GM23248 (cell line): ENCODE data around the gene RELT. TPM values are rescaled to one million over a fixed set of nuclear protein-coding genes. Genes with fewer than 3 reads are reported as not detected.
"Not testable (repeated sequence)": the region's sequence is repeated elsewhere in the genome, so short reads cannot be mapped to it uniquely, and the experiment has no call there.

Source experiments
- DNase-seq: peaks from one replicate; pipeline ENCODE4 v3.0.0-alpha.2; 2015
- H2AFZ ChIP-seq: fragments of 200-600 bp; sonication (generic); 2 replicates; pipeline ENCODE4 v1.6.1; 2016; ENCODE audit warnings: antibody characterized with exemption
- H3F3A ChIP-seq: fragments of 200-600 bp; sonication (generic); 2 replicates; pipeline ENCODE4 v1.6.1; 2016; ENCODE audit warnings: mild to moderate bottlenecking, antibody characterized with exemption, mixed run types; ENCODE audit not compliant: insufficient read depth
- H3K27ac ChIP-seq: fragments of 200-600 bp; sonication (generic); 2 replicates; pipeline ENCODE4 v1.5.1; 2016; ENCODE audit warnings: mild to moderate bottlenecking
- H3K27me3 ChIP-seq: fragments of 200-600 bp; sonication (generic); replicated peaks from 2 replicates; pipeline ENCODE4 v1.6.1; 2016; ENCODE audit warnings: mild to moderate bottlenecking; ENCODE audit not compliant: insufficient read depth
- H3K36me3 ChIP-seq: fragments of 200-600 bp; sonication (generic); 2 replicates; pipeline ENCODE4 v1.6.1; 2016; ENCODE audit warnings: low read depth, mild to moderate bottlenecking
- H3K4me1 ChIP-seq: fragments of 200-600 bp; sonication (generic); 2 replicates; pipeline ENCODE4 v1.6.1; 2016; ENCODE audit warnings: mild to moderate bottlenecking; ENCODE audit not compliant: insufficient read depth
- H3K4me2 ChIP-seq: fragments of 200-600 bp; sonication (generic); one replicate; pipeline ENCODE4 v1.6.1; 2016; ENCODE audit warnings: mild to moderate bottlenecking; ENCODE audit not compliant: unreplicated experiment
- H3K4me3 ChIP-seq: fragments of 200-600 bp; sonication (generic); 2 replicates; pipeline ENCODE4 v1.5.1; 2016; ENCODE audit warnings: mild to moderate bottlenecking
- H3K79me2 ChIP-seq: fragments of 200-600 bp; sonication (generic); 2 replicates; pipeline ENCODE4 v1.6.1; 2016; ENCODE audit warnings: mild to moderate bottlenecking; ENCODE audit not compliant: insufficient read depth
- H3K9ac ChIP-seq: fragments of 200-600 bp; sonication (generic); 2 replicates; pipeline ENCODE4 v1.6.1; 2016; ENCODE audit warnings: mild to moderate bottlenecking
- H3K9me2 ChIP-seq: fragments of 200-600 bp; sonication (generic); 2 replicates; pipeline ENCODE4 v1.6.1; 2016; ENCODE audit warnings: mixed run types, mild to moderate bottlenecking, moderate library complexity; ENCODE audit not compliant: insufficient read depth
- H3K9me3 ChIP-seq: fragments of 200-600 bp; sonication (generic); one replicate; pipeline ENCODE4 v1.6.1; 2017; ENCODE audit warnings: low read depth
- H4K20me1 ChIP-seq: fragments of 200-600 bp; sonication (generic); 2 replicates; pipeline ENCODE4 v1.6.0; 2016; ENCODE audit not compliant: insufficient read depth
- EZH2 ChIP-seq: fragments of 200-600 bp; sonication (generic); IDR thresholded peaks from 2 replicates; pipeline ENCODE4 v1.6.1; 2018; ENCODE audit warnings: antibody characterized with exemption, mild to moderate bottlenecking; ENCODE audit not compliant: insufficient read depth, poor library complexity, severe bottlenecking
- EZH2phosphoT487 ChIP-seq: fragments of 200-600 bp; sonication (generic); IDR thresholded peaks from 2 replicates; pipeline ENCODE4 v1.6.1; 2018; ENCODE audit warnings: antibody characterized with exemption, moderate library complexity, mild to moderate bottlenecking, low read depth; ENCODE audit not compliant: insufficient read depth
- WGBS, 2 experiments: methylation state at CpG; one replicate each; pipeline ENCODE4 v1.1.6; 2015 to 2017; ENCODE audit warnings: low lambda C conversion rate in 2 of 2, low coverage in 1 of 2; ENCODE audit errors: missing lambda C conversion rate in 2 of 2; 5-methylcytosine and 5-hydroxymethylcytosine counted together
- in situ Hi-C: fragments of 300-500 bp; cut with MboI; formaldehyde crosslinking; loops from 2 replicates; pipeline ENCODE4 v1.15.0; 2020
- polyA plus RNA-seq: library from polyadenylated mRNA; unstranded; fragments of >200 nt; fragmentation: Nextera tagmentation; extraction: Ambion mirVana; gene quantifications from 2 replicates; pipeline ENCODE4 v1.2.1, GENCODE V29; 2016
- total RNA-seq: library from RNA; depleted of rRNA; stranded (reverse); fragments of >200 nt; shearing (Covaris generic); gene quantifications from 2 replicates; pipeline ENCODE4 v1.2.3, GENCODE V29; 2014

RELT gene
- total and polyA plus RNA-seq, 2 experiments from 2014 or later, result 2.9 to 8.2 TPM

DNA sequence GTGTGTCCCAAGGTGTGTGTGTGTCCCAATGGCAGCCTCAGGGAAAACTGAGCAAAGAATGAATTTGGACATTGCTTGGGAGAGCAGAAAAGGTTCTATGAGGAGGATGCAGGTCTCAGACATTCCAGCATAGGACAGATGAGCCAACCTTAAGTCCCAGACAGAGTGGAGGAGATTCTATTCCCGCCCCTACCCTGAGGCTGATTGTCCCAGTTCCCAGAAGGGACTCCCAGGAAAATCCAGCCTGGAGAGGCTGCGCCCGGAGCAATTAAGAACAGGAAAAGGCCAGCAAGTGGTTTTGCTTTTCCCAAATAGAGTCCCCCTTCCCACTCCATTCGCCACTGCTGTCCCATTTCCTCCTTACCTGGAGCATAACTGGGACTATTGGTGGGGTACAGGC lies 54.1 kb downstream of the RELT start:
- no peak overlapping the region for H3K4me3 ChIP-seq
- in situ Hi-C loops, result no loop called here
- DNase-seq, result no peak
- H3K79me2 ChIP-seq, result peaks cover 6% of the 10 kb centered on the region; the same call in 1 of the 2 replicates
- WGBS, 2 experiments, result 99 to 100% methylated on average over 4 of the region's 4 CpGs
- no peaks in the 10 kb centered on the region for H3K36me3 ChIP-seq
- H3K9me2 ChIP-seq, result no peaks in the 10 kb centered on the region
- no peak overlapping the region for H2AFZ ChIP-seq
- H3K9me3 ChIP-seq, result no peaks in the 10 kb centered on the region
- no peak overlapping the region for H3K27ac ChIP-seq
- no peak for TF ChIP-seq EZH2
- no peak for TF ChIP-seq EZH2phosphoT487
- H3K27me3 ChIP-seq, result no peaks in the 10 kb centered on the region
- peaks cover 27% of the 10 kb centered on the region for H3F3A ChIP-seq
- peaks cover 27% of the 10 kb centered on the region for H3K4me1 ChIP-seq
- H4K20me1 ChIP-seq, result no peaks in the 10 kb centered on the region
- H3K9ac ChIP-seq, result no peak overlapping the region
- H3K4me2 ChIP-seq, result no peak overlapping the region

DNA sequence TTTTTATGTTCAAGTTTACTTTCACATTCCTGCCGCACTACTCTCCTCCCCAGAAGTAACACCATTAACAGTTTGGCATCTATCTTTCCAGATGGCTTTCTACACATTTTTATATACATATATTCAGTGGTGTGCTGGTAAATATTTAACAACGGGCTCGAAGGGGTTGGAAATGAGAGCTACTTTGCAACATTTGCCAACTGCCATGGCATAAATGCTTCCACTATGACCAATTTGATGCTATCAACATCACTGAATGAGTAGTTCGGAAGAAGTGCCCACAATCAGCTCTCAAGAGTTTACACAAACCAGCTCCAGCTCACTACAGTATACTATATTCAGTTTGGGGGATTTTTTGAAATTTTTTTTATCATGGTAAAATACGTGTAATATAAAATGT lies 55.2 kb downstream of the RELT start:
- H3K4me3 ChIP-seq, result no peak overlapping the region
- H4K20me1 ChIP-seq, result no peaks in the 10 kb centered on the region
- peak; percentile 30 for DNase-seq
- TF ChIP-seq EZH2phosphoT487 (no peak), EZH2 (no peak)
- H3K9me3 ChIP-seq, result no peaks in the 10 kb centered on the region
- H3K27me3 ChIP-seq, result no peaks in the 10 kb centered on the region
- no peak overlapping the region for H3K9ac ChIP-seq
- no peak overlapping the region for H3K27ac ChIP-seq
- no peaks in the 10 kb centered on the region for H3K36me3 ChIP-seq
- in situ Hi-C loops, result no loop called here
- H3K4me2 ChIP-seq, result no peak overlapping the region
- H2AFZ ChIP-seq, result no peak overlapping the region
- 65 to 68% methylated on average over 5 of the region's 5 CpGs for WGBS, 2 experiments
- peaks cover 21% of the 10 kb centered on the region for H3K4me1 ChIP-seq
- peaks cover 6% of the 10 kb centered on the region; the same call in 1 of the 2 replicates for H3K79me2 ChIP-seq
- peaks cover 21% of the 10 kb centered on the region for H3F3A ChIP-seq
- no peaks in the 10 kb centered on the region for H3K9me2 ChIP-seq

DNA sequence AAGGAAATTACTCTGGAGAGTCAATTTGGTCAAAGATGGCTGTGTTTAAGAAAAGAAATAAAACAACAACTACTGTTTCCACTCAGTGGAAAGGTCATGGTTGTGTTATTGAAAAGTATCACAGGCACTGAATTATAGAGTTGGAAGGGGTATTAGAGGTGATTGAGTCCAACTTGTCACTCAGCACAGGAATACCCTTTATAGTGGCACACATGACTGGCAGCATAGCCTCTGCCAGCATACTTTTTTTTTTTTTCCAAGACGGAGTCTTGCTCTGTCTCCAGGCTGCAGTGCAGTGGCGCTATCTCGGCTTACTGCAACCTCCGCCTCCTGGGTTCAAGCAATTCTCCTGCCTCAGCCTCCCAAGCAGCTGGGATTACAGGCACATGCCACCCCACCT lies 60.7 kb downstream of the RELT start:
- H3K36me3 ChIP-seq, H4K20me1 ChIP-seq, DNase-seq, H3K4me2 ChIP-seq, H3K27ac ChIP-seq, H2AFZ ChIP-seq, H3K9ac ChIP-seq, in situ Hi-C loops, H3K27me3 ChIP-seq, H3K4me3 ChIP-seq, H3F3A ChIP-seq, H3K9me3 ChIP-seq, H3K79me2 ChIP-seq, H3K4me1 ChIP-seq, H3K9me2 ChIP-seq: not testable (repeated sequence)
- 98 to 100% methylated on average over 4 of the region's 4 CpGs for WGBS, 2 experiments

DNA sequence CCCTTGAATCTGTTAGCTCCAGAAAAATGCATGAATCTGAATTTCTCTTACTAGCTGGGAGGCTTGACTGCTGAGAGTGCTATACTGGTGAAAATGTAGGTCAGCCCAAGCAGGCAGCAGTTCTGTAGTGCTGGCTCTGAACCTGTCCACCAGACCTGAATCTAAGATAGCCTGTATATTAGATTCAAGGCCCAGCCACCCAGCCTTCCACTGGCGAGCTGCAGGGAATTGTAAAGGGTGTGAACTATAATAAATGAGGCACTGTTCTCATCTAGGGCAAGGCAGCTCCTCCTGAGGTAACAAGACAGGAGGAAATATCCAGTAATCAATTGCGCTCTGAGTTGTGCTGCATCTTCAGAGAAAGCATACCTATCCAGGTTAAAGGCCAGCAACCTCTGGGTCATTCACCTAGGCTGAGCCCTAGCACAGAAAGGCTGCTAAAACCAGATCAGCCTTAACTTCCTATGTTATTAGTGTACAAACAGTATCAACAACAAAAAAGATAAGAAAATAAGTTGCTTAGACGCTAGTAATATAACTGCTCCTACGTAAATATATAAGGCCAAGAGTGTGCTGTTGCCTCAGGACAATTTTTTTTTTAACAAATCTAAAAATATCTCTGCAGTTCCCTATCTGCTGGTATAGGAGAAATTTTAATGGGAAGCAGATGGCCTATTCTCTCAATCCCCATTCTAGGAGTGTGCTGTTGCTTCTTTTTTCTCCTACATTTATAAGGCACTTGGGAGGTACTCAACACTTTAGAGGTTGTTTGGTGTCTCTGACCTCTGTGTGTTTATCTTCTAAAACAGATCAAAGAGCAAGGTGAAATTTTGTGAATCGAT lies 63.0 kb downstream of the RELT start:
- no peaks in the 10 kb centered on the region for H3K4me1 ChIP-seq
- no peak overlapping the region for H3K9ac ChIP-seq
- H3K27me3 ChIP-seq, result no peaks in the 10 kb centered on the region
- no peak overlapping the region for H3K27ac ChIP-seq
- no peaks in the 10 kb centered on the region for H3F3A ChIP-seq
- no peaks in the 10 kb centered on the region for H3K9me3 ChIP-seq
- no peaks in the 10 kb centered on the region for H3K36me3 ChIP-seq
- in situ Hi-C loops, result no loop called here
- no peak overlapping the region for H3K4me3 ChIP-seq
- DNase-seq, result peak; percentile 15
- H3K9me2 ChIP-seq, result no peaks in the 10 kb centered on the region
- no peaks in the 10 kb centered on the region for H4K20me1 ChIP-seq
- no peak overlapping the region for H3K4me2 ChIP-seq
- no peak for TF ChIP-seq EZH2phosphoT487
- TF ChIP-seq EZH2, result no peak
- WGBS, 2 experiments, result 70 to 71% methylated on average over 5 of the region's 5 CpGs
- H2AFZ ChIP-seq, result no peak overlapping the region
- H3K79me2 ChIP-seq, result peaks cover 5% of the 10 kb centered on the region; the same call in 1 of the 2 replicates
